ENCODE data around the gene TBC1D14.
"Not testable (repeated sequence)": the region's sequence is repeated elsewhere in the genome, so short reads cannot be mapped to it uniquely, and the experiment has no call there.

The TBC1D14 gene

GRCh38 chr4:7070729-7071511, 161.3 kb downstream of the TBC1D14 start:
- peak; percentile 43 for DNase-seq

- DNase-seq, result no peak
These were observed 163.4 kb downstream of the TBC1D14 start for GRCh38 chr4:7073059-7073458.

GRCh38 chr4:7073526-7074390, 164.1 kb downstream of the TBC1D14 start:
- DNase-seq, result no peak

GRCh38 chr4:7074426-7074825, 164.8 kb downstream of the TBC1D14 start:
- no peak for DNase-seq

GRCh38 chr4:7075962-7076695, 166.5 kb downstream of the TBC1D14 start:
- no peak for DNase-seq

GRCh38 chr4:7076696-7077082, 167.1 kb downstream of the TBC1D14 start:
- no peak for DNase-seq

GRCh38 chr4:7077371-7077770, 167.7 kb downstream of the TBC1D14 start:
- DNase-seq, result no peak

- DNase-seq, result no peak
These were observed 168.4 kb downstream of the TBC1D14 start for GRCh38 chr4:7078025-7078424.

- not testable (repeated sequence) for DNase-seq
These were observed 169.9 kb downstream of the TBC1D14 start for GRCh38 chr4:7079483-7079882.

- not testable (repeated sequence) for DNase-seq
These were observed 170.3 kb downstream of the TBC1D14 start for GRCh38 chr4:7079909-7080308.

Data from DMS79 treated with DMSO at 0.1 percent for 48 hours (cell line).